ENCODE results near the gene SELENON. TPM values are rescaled to one million over a fixed set of nuclear protein-coding genes. Genes with fewer than 3 reads are reported as not detected.

SELENON gene
- total and polyA plus RNA-seq, 2 of the 8 experiments (the other 6 are each of a cell fraction or from before 2014, with no cell fraction given) = 43.0 to 77.6 TPM

DNA sequence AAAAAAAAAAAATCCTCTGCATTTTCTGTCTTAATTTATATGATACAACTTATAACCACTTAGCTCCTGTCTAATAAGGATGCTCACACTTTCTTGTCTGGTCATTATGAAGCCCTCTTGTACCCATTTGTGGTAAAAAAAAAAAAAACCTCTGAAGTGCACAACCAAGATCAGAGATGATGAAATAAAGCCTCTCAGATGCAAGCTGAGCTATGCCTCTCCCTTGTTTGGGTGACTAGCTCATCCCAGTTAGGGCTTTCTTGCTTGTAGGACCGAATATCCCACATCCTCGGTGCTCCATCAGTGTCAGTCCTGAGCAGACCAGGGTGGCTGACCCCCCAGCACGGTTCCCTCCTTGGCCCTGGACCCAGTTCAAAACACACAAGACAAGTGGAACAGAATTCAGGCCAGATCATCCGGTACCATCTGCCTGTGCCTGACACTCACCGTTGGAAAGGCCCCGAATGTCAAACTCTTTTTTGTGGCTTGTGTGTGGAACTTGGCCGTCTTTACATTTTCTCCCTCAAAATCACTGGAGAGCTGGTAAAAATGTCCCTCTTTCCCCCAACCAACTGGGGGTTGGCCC is 6.3 kb upstream of the SELENON start:
- POLR2A ChIA-PET (ENCODE audit: partially characterized antibody) = interaction anchor here (0.6 kb wide), 2 partner anchors 13 to 130 kb away, joined by 3 read pairs; no protein-coding TSS in a partner anchor
- peaks cover 2 to 5% (median 4%) of the 10 kb centered on the region in 4 experiments; a peak in 6 of 7 replicates for H3K4me1 ChIP-seq (replicated peaks in 1 of 4; ENCODE audit: control insufficient read depth in 3 of 4, insufficient read depth in 4 of 4, low read length in 3 of 4)
- H3K79me1 ChIP-seq (ENCODE audit: low read depth, low read length) = no peaks in the 10 kb centered on the region
- TF ChIP-seq JUN (IDR thresholded peaks at IDR 0.05; ENCODE audit: low read depth, low read length) (no peak), RXRA (IDR thresholded peaks at IDR 0.05; ENCODE audit: insufficient read depth, low read depth, low read length) (no peak), TAF1 (IDR thresholded peaks at IDR 0.05; ENCODE audit: low read depth, low read length) (no peak), CEBPB (IDR thresholded peaks at IDR 0.05; ENCODE audit: low read depth, low read length) (no peak), CHD2 (IDR thresholded peaks at IDR 0.05; ENCODE audit: low read length) (no peak), YY1 (IDR thresholded peaks at IDR 0.05; ENCODE audit: low read depth, low read length) (no peak), BACH1 (IDR thresholded peaks at IDR 0.05; ENCODE audit: low read length) (no peak)
- TF ChIP-seq, protein P1, sequence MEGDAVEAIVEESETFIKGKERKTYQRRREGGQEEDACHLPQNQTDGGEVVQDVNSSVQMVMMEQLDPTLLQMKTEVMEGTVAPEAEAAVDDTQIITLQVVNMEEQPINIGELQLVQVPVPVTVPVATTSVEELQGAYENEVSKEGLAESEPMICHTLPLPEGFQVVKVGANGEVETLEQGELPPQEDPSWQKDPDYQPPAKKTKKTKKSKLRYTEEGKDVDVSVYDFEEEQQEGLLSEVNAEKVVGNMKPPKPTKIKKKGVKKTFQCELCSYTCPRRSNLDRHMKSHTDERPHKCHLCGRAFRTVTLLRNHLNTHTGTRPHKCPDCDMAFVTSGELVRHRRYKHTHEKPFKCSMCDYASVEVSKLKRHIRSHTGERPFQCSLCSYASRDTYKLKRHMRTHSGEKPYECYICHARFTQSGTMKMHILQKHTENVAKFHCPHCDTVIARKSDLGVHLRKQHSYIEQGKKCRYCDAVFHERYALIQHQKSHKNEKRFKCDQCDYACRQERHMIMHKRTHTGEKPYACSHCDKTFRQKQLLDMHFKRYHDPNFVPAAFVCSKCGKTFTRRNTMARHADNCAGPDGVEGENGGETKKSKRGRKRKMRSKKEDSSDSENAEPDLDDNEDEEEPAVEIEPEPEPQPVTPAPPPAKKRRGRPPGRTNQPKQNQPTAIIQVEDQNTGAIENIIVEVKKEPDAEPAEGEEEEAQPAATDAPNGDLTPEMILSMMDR (IDR thresholded peaks at IDR 0.05; ENCODE audit: control extremely low read depth in 1 of 3, insufficient read depth in 1 of 3, low read depth in 1 of 3, low read length in 3 of 3) = no peak
- TF ChIP-seq, protein P2, sequence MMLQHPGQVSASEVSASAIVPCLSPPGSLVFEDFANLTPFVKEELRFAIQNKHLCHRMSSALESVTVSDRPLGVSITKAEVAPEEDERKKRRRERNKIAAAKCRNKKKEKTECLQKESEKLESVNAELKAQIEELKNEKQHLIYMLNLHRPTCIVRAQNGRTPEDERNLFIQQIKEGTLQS (IDR thresholded peaks at IDR 0.05; ENCODE audit: insufficient read depth, low read depth, low read length) = no peak
- TF ChIP-seq, protein P3, sequence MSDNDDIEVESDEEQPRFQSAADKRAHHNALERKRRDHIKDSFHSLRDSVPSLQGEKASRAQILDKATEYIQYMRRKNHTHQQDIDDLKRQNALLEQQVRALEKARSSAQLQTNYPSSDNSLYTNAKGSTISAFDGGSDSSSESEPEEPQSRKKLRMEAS (IDR thresholded peaks at IDR 0.05) = no peak

More for the DNA sequence above, 6.3 kb upstream of the SELENON start:
- no peak overlapping the region; the same call in 1 of the 2 replicates for H3K27ac ChIP-seq (ENCODE audit: low read depth, low read length)
- H2BK120ac ChIP-seq (replicated peaks; ENCODE audit: low read depth, low read length) = no peak overlapping the region
- H3K18ac ChIP-seq (ENCODE audit: extremely low read depth, low read length) = no peak overlapping the region
- no peak overlapping the region for H4K8ac ChIP-seq (ENCODE audit: extremely low read depth, insufficient read depth, low read length)
- no peaks in the 10 kb centered on the region; a peak in 1 of 7 replicates for H3K27me3 ChIP-seq (replicated peaks in 1 of 4; ENCODE audit: control insufficient read depth in 3 of 4, extremely low read depth in 1 of 4, insufficient read depth in 3 of 4, low read length in 3 of 4)
- no peaks in the 10 kb centered on the region for H3K23me2 ChIP-seq (ENCODE audit: low read depth, low read length)
- H4K91ac ChIP-seq (replicated peaks; ENCODE audit: insufficient read length, low read length) = no peak overlapping the region
- no peaks in the 10 kb centered on the region for H3K9me3 ChIP-seq (ENCODE audit: insufficient read depth in 2 of 2, low read depth in 1 of 2, low read length in 1 of 2)
- no peak overlapping the region for H3K14ac ChIP-seq (ENCODE audit: insufficient read length)
- CTCF ChIA-PET (ENCODE audit: partially characterized antibody) = interaction anchor here (0.8 to 4.5 kb wide), 9 partner anchors 11 to 174 kb away, joined by 3 to 26 read pairs (median 4); no protein-coding TSS in a partner anchor
- no peak overlapping the region for H2BK15ac ChIP-seq (ENCODE audit: low read length)
- WGBS, 2 experiments (ENCODE audit: extremely low coverage in 1 of 2, insufficient coverage in 1 of 2, insufficient read length in 1 of 2, insufficient replicate concordance in 2 of 2, low coverage in 1 of 2, low lambda C conversion rate in 2 of 2, missing lambda C conversion rate in 1 of 2) = 75% methylated on average over 7 of the region's 7 CpGs; no CpG with 5 or more reads in 1 of the 2 experiments
- H2BK12ac ChIP-seq (ENCODE audit: low read depth, low read length) = no peak overlapping the region
- DNase-seq (ENCODE audit: low read depth in 1 of 2, low spot score in 2 of 2) (no peak), FAIRE-seq (no peak)
- no peak overlapping the region for H3K4ac ChIP-seq (replicated peaks; ENCODE audit: insufficient read length, low read depth, low read length)
- H3K79me2 ChIP-seq (ENCODE audit: control insufficient read depth in 1 of 2, insufficient read depth in 2 of 2, low read length in 2 of 2) = no peaks in the 10 kb centered on the region
- no peaks in the 10 kb centered on the region for H3K36me3 ChIP-seq (ENCODE audit: control insufficient read depth in 2 of 4, insufficient read depth in 4 of 4, low read length in 3 of 4)
- H3K4me2 ChIP-seq (ENCODE audit: insufficient read depth in 1 of 2, low read depth in 2 of 2, low read length in 2 of 2) = no peak overlapping the region
- H3K4me3 ChIP-seq (ENCODE audit: extremely low read depth in 1 of 4, insufficient read depth in 2 of 4, low read depth in 3 of 4, low read length in 4 of 4) = no peak overlapping the region
- H4K20me1 ChIP-seq (replicated peaks in 1 of 2; ENCODE audit: control insufficient read depth in 1 of 2, insufficient read depth in 2 of 2, low read length in 2 of 2) = no peaks in the 10 kb centered on the region
- H2BK20ac ChIP-seq (ENCODE audit: low read length) = no peak overlapping the region
- H2AK5ac ChIP-seq (ENCODE audit: low read depth, low read length) = no peak overlapping the region
- H3K56ac ChIP-seq (replicated peaks; ENCODE audit: insufficient read length, low read depth, low read length) = no peak overlapping the region
- no peak overlapping the region for H3K9ac ChIP-seq (replicated peaks in 1 of 4; ENCODE audit: extremely low read depth in 1 of 4, low read depth in 3 of 4, low read length in 3 of 4)
- no peak overlapping the region for H3K23ac ChIP-seq (ENCODE audit: insufficient read length)
- H2AFZ ChIP-seq (ENCODE audit: low read length) = no peak overlapping the region
- H4K5ac ChIP-seq (ENCODE audit: insufficient read length, low read depth, low read length) = no peak overlapping the region
- H2BK5ac ChIP-seq (ENCODE audit: low read depth, low read length) = no peak overlapping the region

Measured in H1 (cell line).